Adrenal gland (tissue), 12 donors: ENCODE measurements around the gene CRB1. TPM values are rescaled to one million over a fixed set of nuclear protein-coding genes. Genes with fewer than 3 reads are reported as not detected.

Experiments used
- DNase-seq, 7 donors: peaks; one replicate each; pipeline ENCODE4 v3.0.0-alpha.2; 2019 to 2020
- H3K27ac ChIP-seq, 5 donors: fragments of 200-600 bp; sonication (generic) in 4 of 5; 1 replicate in 3 of 5; 2 replicates in 2 of 5; pipeline versions ENCODE4 v1.5.1 to v1.8.0; 2016 to 2020; ENCODE audit warnings: mild to moderate bottlenecking in 1 of 5
- H3K27me3 ChIP-seq: fragments of 200-600 bp; 2 replicates; pipeline ENCODE4 v1.8.0; 2021
- H3K36me3 ChIP-seq, 2 donors: fragments of 200-600 bp; replicated peaks in 1 of 2; 1 replicate in 1 of 2; 2 replicates in 1 of 2; pipeline versions ENCODE4 v1.5.1 to v1.8.0; 2018 to 2022
- H3K4me1 ChIP-seq, 2 donors: fragments of 200-600 bp; replicated peaks in 1 of 2; 1 replicate in 1 of 2; 2 replicates in 1 of 2; pipeline versions ENCODE4 v1.5.1 to v1.8.0; 2018 to 2021
- H3K4me3 ChIP-seq, 4 donors: fragments of 200-600 bp; sonication (generic) in 3 of 4; one replicate each; pipeline ENCODE4 v1.5.1; 2016 to 2018
- H3K9me3 ChIP-seq, 3 donors: fragments of 200-600 bp; sonication (generic) in 1 of 3; replicated peaks in 1 of 3; 1 replicate in 2 of 3; 2 replicates in 1 of 3; pipeline versions ENCODE4 v1.5.1 to v1.8.0; 2016 to 2021
- CTCF ChIP-seq, 6 experiments: fragments of 450-650 bp in 4 of 6; fragments of 200-600 bp in 2 of 6; sonication (generic) in 1 of 6; IDR thresholded peaks; 1 replicate in 5 of 6; 2 replicates in 1 of 6; pipeline versions ENCODE4 v1.5.1 to v1.8.0; 2016 to 2021; ENCODE audit warnings: antibody characterized with exemption in 6 of 6, mild to moderate bottlenecking in 2 of 6, moderate library complexity in 1 of 6
- POLR2A ChIP-seq, 2 donors: fragments of 450-650 bp; IDR thresholded peaks; one replicate each; pipeline ENCODE4 v1.6.1; 2017; ENCODE audit warnings: antibody characterized with exemption in 2 of 2, mild to moderate bottlenecking in 2 of 2, moderate library complexity in 1 of 2
- WGBS, 4 donors: extraction: QIAGEN DNeasy Blood & Tissue Kit in 2 of 4; methylation state at CpG; one replicate each; pipeline versions ENCODE4 v1.1.5 to v1.1.7; 2013 to 2017; 5-methylcytosine and 5-hydroxymethylcytosine counted together
- intact Hi-C, 2 donors: fragments of 100-400 bp; cut with DNase I; formaldehyde crosslinking; loops; one replicate each; pipeline versions ENCODE4 v1.14.1 to v1.15.0; 2022 to 2023
- polyA plus RNA-seq, 3 donors: library from polyadenylated mRNA; stranded (reverse); fragments of 200-250 nt in 2 of 3; fragments of 350-450 nt in 1 of 3; fragmentation: Illumina TruSeq in 1 of 3; extraction: RNeasy Lipid Tissue Mini Kit (QIAGEN cat#74804) in 1 of 3; gene quantifications; one replicate each; pipeline ENCODE4 v1.2.3, GENCODE V29; 2013 to 2014
- total RNA-seq, 9 donors: library from RNA; depleted of rRNA in 4 of 9; stranded (reverse); fragments of >200 nt in 4 of 9; fragments of 120-200 nt in 1 of 9; fragmentation: NEBNext Ultra II Directional in 1 of 9; extraction: Animal tissue kit (Norgen Biotek cat#: 25700) in 1 of 9; gene quantifications; one replicate each; pipeline versions ENCODE4 v1.1.0 to v1.2.4, GENCODE V29; 2013 to 2023
- donor health status: healthy with polysubstance abuse.
- donor health status: Bipolar disorder and iron deficiency.
- donor health status: DM: yes; HTN: yes; CAD: no.
- donor health status: DM: no; HTN: no; CAD: no.
- donor health status: DM: no; HTN: no; CAD: no.
- donor health status: DM: yes; HTN: yes; CAD: no.

CRB1 gene
- total and polyA plus RNA-seq, 12 donors, result 0.11 to 0.92 (median 0.39) TPM; not detected in 2

DNA sequence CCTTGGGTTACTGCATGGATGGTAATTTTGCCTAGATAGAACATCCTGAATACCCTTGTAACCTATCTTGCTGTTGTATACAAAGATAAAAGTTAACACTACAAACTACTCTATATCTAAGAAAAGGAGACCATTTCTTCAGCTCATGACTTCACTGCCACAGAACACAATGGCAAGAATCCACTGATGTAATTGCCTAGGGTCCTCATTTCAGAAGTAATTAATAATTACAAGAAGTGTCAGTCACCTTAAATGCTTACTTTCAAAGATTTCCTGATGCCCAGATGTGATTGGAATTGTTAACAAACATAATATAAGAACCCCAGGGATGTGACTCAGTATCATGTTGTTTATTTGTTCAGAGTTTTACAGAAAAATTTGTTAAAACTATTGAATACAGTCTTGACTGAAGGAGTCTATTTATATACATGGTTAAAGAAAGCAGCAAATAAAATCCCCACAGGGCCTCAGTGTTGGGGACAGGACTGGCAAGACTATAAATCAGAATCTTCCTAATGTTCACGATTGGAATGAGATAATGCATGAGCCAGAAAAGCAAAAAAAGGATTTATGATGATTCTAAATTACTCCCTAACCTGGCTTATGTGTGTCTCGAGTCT, 83.9 kb downstream of the CRB1 start:
- no peaks in the 10 kb centered on the region for H3K27me3 ChIP-seq
- no peak for DNase-seq
- H3K27ac ChIP-seq, result no peak overlapping the region
- intact Hi-C loops, result no loop called here
- WGBS, 4 donors, result 41 to 48% (median 45%) methylated on average over 2 of the region's 2 CpGs
- H3K4me3 ChIP-seq, result no peak overlapping the region
- no peaks in the 10 kb centered on the region for H3K4me1 ChIP-seq
- no peaks in the 10 kb centered on the region for H3K36me3 ChIP-seq
- TF ChIP-seq CTCF (IDR thresholded peaks at IDR 0.05), result no peak
- no peak for TF ChIP-seq POLR2A (IDR thresholded peaks at IDR 0.05)
- H3K9me3 ChIP-seq, result no peaks in the 10 kb centered on the region

DNA sequence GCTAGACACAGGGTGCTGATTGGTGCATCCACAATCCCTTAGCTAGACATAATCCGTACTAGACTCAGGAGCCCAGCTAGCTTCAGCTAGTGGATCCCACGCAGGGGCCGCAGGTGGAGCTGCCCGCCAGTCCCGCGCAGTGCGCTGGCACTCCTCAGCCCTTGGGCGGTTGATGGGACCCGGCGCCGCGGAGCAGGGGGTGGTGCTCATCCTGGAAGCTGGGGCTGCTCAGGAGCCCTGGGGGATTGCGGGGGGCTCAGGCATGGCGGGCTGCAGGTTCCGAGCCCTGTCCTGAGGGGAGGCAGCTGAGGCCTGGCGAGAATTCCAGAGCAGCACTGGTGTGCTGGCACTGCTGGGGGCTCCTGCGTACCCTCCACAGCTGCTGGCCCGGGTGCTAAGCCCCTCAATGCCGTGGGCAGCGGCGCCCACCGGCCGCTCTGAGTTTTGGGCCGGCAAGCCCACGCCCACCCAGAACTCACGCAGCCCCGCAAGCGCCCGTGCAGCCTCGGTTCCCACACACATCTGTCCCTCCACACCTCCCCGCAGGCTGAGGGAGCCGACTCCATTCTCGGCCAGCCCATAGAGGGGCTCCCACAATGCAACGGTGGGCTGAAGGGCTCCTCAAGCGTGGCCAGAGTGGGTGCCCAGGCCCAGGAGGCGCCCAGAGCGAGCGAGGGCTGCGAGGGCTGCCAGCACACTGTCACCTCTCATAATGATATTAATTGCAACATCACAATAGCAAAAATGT, 87.4 kb downstream of the CRB1 start:
- 84 to 96% (median 92%) methylated on average over 15 to 39 of the region's 39 CpGs for WGBS, 4 donors
- intact Hi-C loops, result no loop called here
- no peak overlapping the region for H3K4me3 ChIP-seq
- no peak overlapping the region for H3K27ac ChIP-seq
- H3K9me3 ChIP-seq, result no peaks in the 10 kb centered on the region
- TF ChIP-seq POLR2A (IDR thresholded peaks at IDR 0.05), result no peak
- no peak for TF ChIP-seq CTCF (IDR thresholded peaks at IDR 0.05)
- no peaks in the 10 kb centered on the region for H3K27me3 ChIP-seq
- no peak for DNase-seq
- no peaks in the 10 kb centered on the region for H3K4me1 ChIP-seq
- no peaks in the 10 kb centered on the region for H3K36me3 ChIP-seq

- peak in 6 of 7 donors; percentile 20 to 45 (median 30) for DNase-seq
- no peaks in the 10 kb centered on the region for H3K36me3 ChIP-seq
- H3K4me1 ChIP-seq, result no peaks in the 10 kb centered on the region
- WGBS, 4 donors, result 44 to 60% (median 54%) methylated on average over 5 of the region's 5 CpGs
- TF ChIP-seq POLR2A (IDR thresholded peaks at IDR 0.05), result no peak
- TF ChIP-seq CTCF (IDR thresholded peaks at IDR 0.05), result peak; percentile 55 to 73 (median 64)
- H3K27ac ChIP-seq, result no peak overlapping the region
- intact Hi-C loops, result no loop called here
- H3K4me3 ChIP-seq, result no peak overlapping the region
- H3K27me3 ChIP-seq, result no peaks in the 10 kb centered on the region
- H3K9me3 ChIP-seq, result no peaks in the 10 kb centered on the region
Measured at GRCh38 chr1:197356723-197357533, 88.9 kb downstream of the CRB1 start.

DNA sequence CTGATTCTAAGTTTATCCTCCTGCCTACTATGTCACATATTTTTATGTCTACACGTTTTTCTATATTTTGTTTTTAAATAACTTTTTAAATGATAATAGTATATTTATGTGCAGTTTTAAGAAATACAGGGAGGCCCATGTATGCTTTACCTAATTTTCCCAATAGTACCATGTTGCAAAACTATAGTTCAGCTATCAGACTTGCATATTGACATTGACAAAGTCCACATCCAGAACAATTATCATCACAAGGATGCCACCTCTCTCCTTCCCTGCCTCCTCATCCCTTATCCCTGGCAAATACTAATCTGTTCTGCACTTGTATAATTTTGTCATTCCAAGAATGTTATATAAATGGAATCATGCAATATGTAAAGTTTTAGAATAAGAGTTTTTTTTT, 90.9 kb downstream of the CRB1 start:
- no peak overlapping the region for H3K27ac ChIP-seq
- H3K4me1 ChIP-seq, result no peaks in the 10 kb centered on the region
- H3K27me3 ChIP-seq, result no peaks in the 10 kb centered on the region
- no peaks in the 10 kb centered on the region for H3K36me3 ChIP-seq
- intact Hi-C loops, result no loop called here
- no peaks in the 10 kb centered on the region for H3K9me3 ChIP-seq
- TF ChIP-seq POLR2A (IDR thresholded peaks at IDR 0.05) (no peak), CTCF (IDR thresholded peaks at IDR 0.05) (no peak)
- DNase-seq, result no peak
- 22 to 58% (median 32%) methylated on average over 1 of the region's 1 CpG for WGBS, 4 donors
- no peak overlapping the region for H3K4me3 ChIP-seq
